Peyer's patch (tissue), 4 donors: Measurements from ENCODE around the gene ITGA2B. TPM values are rescaled to one million over a fixed set of nuclear protein-coding genes. Genes with fewer than 3 reads are reported as not detected.
A peak's percentile ranks its signal among the peaks of the same experiment; 100 is the strongest.
"Not testable (repeated sequence)": the region's sequence is repeated elsewhere in the genome, so short reads cannot be mapped to it uniquely, and the experiment has no call there.

Experiments used
- DNase-seq, 3 donors: peaks; one replicate each; pipeline ENCODE4 v3.0.0-alpha.2; 2017 to 2019
- H3K27ac ChIP-seq, 4 donors: fragments of 200-600 bp; sonication (generic); one replicate each; pipeline ENCODE4 v1.5.1; 2016 to 2019
- H3K27me3 ChIP-seq, 2 donors: fragments of 200-600 bp; sonication (generic); one replicate each; pipeline ENCODE4 v1.5.1; 2019
- H3K36me3 ChIP-seq, 3 donors: fragments of 200-600 bp; sonication (generic); one replicate each; pipeline ENCODE4 v1.5.1; 2016 to 2019
- H3K4me1 ChIP-seq, 4 donors: fragments of 200-600 bp; sonication (generic); one replicate each; pipeline ENCODE4 v1.5.1; 2016 to 2019
- H3K4me3 ChIP-seq, 4 donors: fragments of 200-600 bp; sonication (generic); 1 replicate in 3 of 4; 2 replicates in 1 of 4; pipeline ENCODE4 v1.5.1; 2016 to 2019; ENCODE audit warnings: mild to moderate bottlenecking in 1 of 4
- H3K9me3 ChIP-seq, 4 donors: fragments of 200-600 bp; sonication (generic); one replicate each; pipeline ENCODE4 v1.5.1; 2016 to 2019; ENCODE audit warnings: mild to moderate bottlenecking in 1 of 4
- POLR2A ChIP-seq, 2 donors: fragments of 450-650 bp; IDR thresholded peaks; one replicate each; pipeline ENCODE4 v1.5.1; 2017; ENCODE audit warnings: antibody characterized with exemption in 2 of 2, mild to moderate bottlenecking in 2 of 2, moderate library complexity in 2 of 2
- total RNA-seq, 4 donors: library from RNA; depleted of rRNA; stranded (reverse); fragments of >200 nt; gene quantifications; one replicate each; pipeline ENCODE4 v1.1.0, GENCODE V29; 2016
- TF ChIP-seq, protein P1 (sequence below), 6 experiments: fragments of 450-650 bp in 4 of 6; fragments of 200-600 bp in 2 of 6; sonication (generic) in 1 of 6; IDR thresholded peaks; one replicate each; pipeline ENCODE4 v1.5.1; 2017 to 2019; ENCODE audit warnings: antibody characterized with exemption in 6 of 6, mild to moderate bottlenecking in 3 of 6, moderate library complexity in 1 of 6

The ITGA2B gene
- total RNA-seq, 4 donors from 2014 or later, result 2.5 TPM; not detected in 3

GRCh38 chr17:44372036-44372435 is 17.4 kb downstream of the ITGA2B start:
- Histone ChIP-seq H3K4me1 (peaks cover 0 to 4% (median 0%) of the 10 kb centered on the region in 4 donors), H3K36me3 (no peaks in the 10 kb centered on the region), H3K27me3 (no peaks in the 10 kb centered on the region), H3K4me3 (no peak overlapping the region), H3K9me3 (no peaks in the 10 kb centered on the region), H3K27ac (no peak overlapping the region)
- DNase-seq, result no peak
- TF ChIP-seq, protein P1, sequence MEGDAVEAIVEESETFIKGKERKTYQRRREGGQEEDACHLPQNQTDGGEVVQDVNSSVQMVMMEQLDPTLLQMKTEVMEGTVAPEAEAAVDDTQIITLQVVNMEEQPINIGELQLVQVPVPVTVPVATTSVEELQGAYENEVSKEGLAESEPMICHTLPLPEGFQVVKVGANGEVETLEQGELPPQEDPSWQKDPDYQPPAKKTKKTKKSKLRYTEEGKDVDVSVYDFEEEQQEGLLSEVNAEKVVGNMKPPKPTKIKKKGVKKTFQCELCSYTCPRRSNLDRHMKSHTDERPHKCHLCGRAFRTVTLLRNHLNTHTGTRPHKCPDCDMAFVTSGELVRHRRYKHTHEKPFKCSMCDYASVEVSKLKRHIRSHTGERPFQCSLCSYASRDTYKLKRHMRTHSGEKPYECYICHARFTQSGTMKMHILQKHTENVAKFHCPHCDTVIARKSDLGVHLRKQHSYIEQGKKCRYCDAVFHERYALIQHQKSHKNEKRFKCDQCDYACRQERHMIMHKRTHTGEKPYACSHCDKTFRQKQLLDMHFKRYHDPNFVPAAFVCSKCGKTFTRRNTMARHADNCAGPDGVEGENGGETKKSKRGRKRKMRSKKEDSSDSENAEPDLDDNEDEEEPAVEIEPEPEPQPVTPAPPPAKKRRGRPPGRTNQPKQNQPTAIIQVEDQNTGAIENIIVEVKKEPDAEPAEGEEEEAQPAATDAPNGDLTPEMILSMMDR (IDR thresholded peaks at IDR 0.05), result no peak
- no peak for TF ChIP-seq POLR2A (IDR thresholded peaks at IDR 0.05)

DNA sequence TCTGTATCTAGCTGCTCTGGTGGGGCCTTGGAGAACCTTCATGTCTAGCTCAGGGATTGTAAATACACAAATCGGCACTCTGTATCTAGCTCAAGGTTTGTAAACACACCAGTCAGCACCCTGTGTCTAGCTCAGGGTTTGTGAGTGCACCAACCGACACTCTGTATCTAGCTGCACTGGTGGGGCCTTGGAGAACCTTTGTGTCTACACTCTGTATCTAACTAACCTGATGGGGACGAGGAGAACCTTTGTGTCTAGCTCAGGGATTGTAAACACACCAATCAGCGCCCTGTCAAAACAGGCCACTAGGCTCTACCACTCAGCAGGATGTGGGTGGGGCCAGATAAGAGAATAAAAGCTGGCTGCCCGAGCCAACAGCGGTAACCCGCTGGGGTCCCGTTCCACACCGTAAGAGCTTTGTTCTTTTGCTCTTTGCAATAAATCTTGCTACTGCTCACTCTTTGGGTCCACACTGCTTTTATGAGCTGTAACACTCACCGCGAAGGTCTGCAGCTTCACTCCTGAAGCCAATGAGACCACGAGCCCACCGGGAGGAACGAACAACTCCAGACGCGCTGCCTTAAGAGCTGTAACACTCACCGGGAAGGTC is 19.9 kb downstream of the ITGA2B start:
- H3K4me1 ChIP-seq, DNase-seq, H3K9me3 ChIP-seq, H3K36me3 ChIP-seq, H3K27ac ChIP-seq, H3K4me3 ChIP-seq, H3K27me3 ChIP-seq: not testable (repeated sequence)

DNA sequence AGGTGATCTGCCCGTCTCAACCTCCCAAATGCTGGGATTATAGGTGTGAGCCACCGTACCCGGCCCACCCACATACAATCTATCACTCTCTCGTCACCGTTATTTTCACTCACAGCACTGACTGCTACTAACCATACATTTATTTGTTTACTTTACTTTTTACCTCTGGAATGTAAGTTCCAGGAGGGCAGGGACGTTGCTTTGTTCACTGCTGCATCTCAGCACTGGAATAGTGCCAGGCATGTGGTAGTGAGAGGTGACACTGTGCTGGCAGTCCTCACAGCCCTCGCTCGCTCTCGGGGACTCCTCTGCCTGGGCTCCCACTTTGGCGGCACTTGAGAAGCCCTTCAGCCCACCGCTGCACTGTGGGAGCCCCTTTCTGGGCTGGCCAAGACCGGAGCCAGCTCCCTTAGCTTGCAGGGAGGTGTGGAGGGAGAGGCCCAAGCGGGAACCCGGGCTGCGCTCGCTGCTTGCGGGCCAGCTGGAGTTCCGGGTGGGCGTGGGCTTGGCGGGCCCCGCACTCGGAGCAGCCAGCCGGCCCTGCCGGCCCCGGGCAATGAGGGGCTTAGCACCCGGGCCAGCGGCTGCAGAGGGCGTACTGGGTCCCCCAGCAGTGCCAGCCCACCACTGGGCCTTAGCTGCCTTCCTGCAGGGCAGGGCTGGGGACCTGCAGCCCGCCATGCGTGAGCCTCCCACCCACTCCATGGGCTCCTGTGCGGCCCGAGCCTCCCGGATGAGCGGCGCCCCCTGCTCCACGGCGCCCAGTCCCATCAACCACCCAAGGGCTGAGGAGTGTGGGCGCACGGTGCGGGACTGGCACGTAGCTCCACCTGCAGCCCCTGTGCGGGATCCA is 20.8 kb downstream of the ITGA2B start:
- H3K4me3 ChIP-seq, H3K4me1 ChIP-seq, H3K36me3 ChIP-seq, H3K27ac ChIP-seq, DNase-seq, H3K27me3 ChIP-seq, H3K9me3 ChIP-seq: not testable (repeated sequence)

- no peak for TF ChIP-seq POLR2A (IDR thresholded peaks at IDR 0.05)
- TF ChIP-seq, protein P1 (IDR thresholded peaks at IDR 0.05), result no peak
- Histone ChIP-seq H3K27me3 (peaks cover 0 to 11% of the 10 kb centered on the region in 2 donors), H3K4me3 (no peak overlapping the region), H3K27ac (no peak overlapping the region), H3K4me1 (peaks cover 0 to 12% (median 10%) of the 10 kb centered on the region in 4 donors), H3K36me3 (no peaks in the 10 kb centered on the region), H3K9me3 (no peaks in the 10 kb centered on the region)
- DNase-seq, result no peak
Observed at GRCh38 chr17:44367231-44367979, 22.0 kb downstream of the ITGA2B start.

GRCh38 chr17:44365051-44365450 is 24.4 kb downstream of the ITGA2B start:
- not testable (repeated sequence) for H3K36me3 ChIP-seq, H3K4me3 ChIP-seq, H3K9me3 ChIP-seq, DNase-seq, H3K27ac ChIP-seq
- Histone ChIP-seq H3K27me3 (peaks cover 0 to 12% of the 10 kb centered on the region in 2 donors), H3K4me1 (peaks cover 0 to 12% (median 10%) of the 10 kb centered on the region in 4 donors)

GRCh38 chr17:44363613-44364159 is 25.8 kb downstream of the ITGA2B start, which contains the start of gene FAM171A2:
Gene FAM171A2 (minus strand): TSS chr17:44363853. CDS start chr17:44363714, 139 bp downstream.
- Histone ChIP-seq H3K4me3 (peak within 1 kb of the TSS; percentile 50 to 67 (median 64)), H3K4me1 (peaks cover 0 to 12% (median 10%) of the 10 kb centered on the region in 4 donors), H3K27me3 (peaks cover 0 to 12% of the 10 kb centered on the region in 2 donors), H3K9me3 (no peaks in the 10 kb centered on the region), H3K36me3 (no peaks in the 10 kb centered on the region), H3K27ac (peak within 1 kb of the TSS in 1 of 4 donors; percentile 49)
- TF ChIP-seq POLR2A (IDR thresholded peaks at IDR 0.05), result no peak
- TF ChIP-seq, protein P1 (IDR thresholded peaks at IDR 0.05), result peak; percentile 51 to 93 (median 62)
- DNase-seq, result peak in 2 of 3 donors; percentile 32 to 73
